Nephron progenitor cell (in vitro differentiated cells): ENCODE measurements around the gene CMSS1.

ENCODE experiments used
- DNase-seq: peaks from one replicate; pipeline ENCODE4 v3.0.0; 2021
- H3K27ac Mint-ChIP-seq: 2 replicates; pipeline ENCODE4 v1.8.0; 2021; ENCODE audit warnings: mild to moderate bottlenecking, moderate library complexity, mixed read lengths
- H3K27me3 Mint-ChIP-seq: 2 replicates; pipeline ENCODE4 v1.8.0; 2021; ENCODE audit warnings: mild to moderate bottlenecking, low read depth, mixed read lengths; ENCODE audit not compliant: poor library complexity
- H3K36me3 Mint-ChIP-seq: 2 replicates; pipeline ENCODE4 v1.8.0; 2021; ENCODE audit warnings: low read depth, mixed read lengths
- H3K4me1 Mint-ChIP-seq: 2 replicates; pipeline ENCODE4 v1.8.0; 2021; ENCODE audit warnings: mixed read lengths
- H3K4me3 Mint-ChIP-seq: 2 replicates; pipeline ENCODE4 v1.8.0; 2021; ENCODE audit warnings: mild to moderate bottlenecking, moderate library complexity, mixed read lengths
- H3K9me3 Mint-ChIP-seq: 2 replicates; pipeline ENCODE4 v1.8.0; 2021; ENCODE audit warnings: mild to moderate bottlenecking, moderate library complexity, mixed read lengths
- CTCF ChIP-seq: fragments of 200-600 bp; sonication (generic); IDR thresholded peaks from 2 replicates; pipeline ENCODE4 v1.5.0; 2021; ENCODE audit warnings: antibody characterized with exemption

CMSS1 gene

DNA sequence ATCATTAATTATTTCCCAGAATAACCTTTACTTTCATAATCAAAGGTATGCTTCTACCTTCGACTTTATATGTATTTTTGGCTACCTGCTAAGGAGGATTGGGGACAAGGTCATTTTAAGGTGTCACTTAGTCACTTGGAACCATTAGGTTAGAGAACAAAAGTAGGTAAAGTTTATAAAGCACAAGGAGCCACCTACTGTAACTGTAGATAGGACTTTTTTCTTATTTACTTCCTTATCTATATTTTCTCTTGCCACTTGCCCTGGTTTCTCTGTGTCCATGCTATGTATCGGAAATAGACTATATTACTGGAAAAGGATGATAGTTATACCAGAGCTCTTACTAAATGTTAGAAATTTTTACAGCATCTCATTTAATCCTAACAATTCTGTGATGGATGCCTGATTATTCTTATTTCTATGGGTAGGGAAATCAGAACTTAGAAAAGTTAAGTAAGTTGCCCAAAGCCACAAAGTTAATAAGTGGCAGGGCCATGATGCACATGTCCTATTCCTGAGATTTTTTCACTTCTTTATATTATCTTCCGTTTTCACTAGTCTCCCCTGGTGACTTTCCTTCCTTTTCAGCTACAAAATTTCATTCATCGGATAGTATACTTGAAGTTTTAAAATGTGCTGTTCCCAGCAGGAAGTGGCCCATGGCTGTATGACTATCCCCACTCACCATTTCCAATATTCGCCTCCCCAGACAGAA is 132.5 kb downstream of the CMSS1 start:
- Mint-ChIP-seq H3K4me3 (no peak overlapping the region), H3K36me3 (no peaks in the 10 kb centered on the region), H3K27ac (no peak overlapping the region), H3K9me3 (no peaks in the 10 kb centered on the region), H3K4me1 (peaks cover 12% of the 10 kb centered on the region), H3K27me3 (no peaks in the 10 kb centered on the region)
- TF ChIP-seq CTCF, result no peak
- DNase-seq, result no peak

DNA sequence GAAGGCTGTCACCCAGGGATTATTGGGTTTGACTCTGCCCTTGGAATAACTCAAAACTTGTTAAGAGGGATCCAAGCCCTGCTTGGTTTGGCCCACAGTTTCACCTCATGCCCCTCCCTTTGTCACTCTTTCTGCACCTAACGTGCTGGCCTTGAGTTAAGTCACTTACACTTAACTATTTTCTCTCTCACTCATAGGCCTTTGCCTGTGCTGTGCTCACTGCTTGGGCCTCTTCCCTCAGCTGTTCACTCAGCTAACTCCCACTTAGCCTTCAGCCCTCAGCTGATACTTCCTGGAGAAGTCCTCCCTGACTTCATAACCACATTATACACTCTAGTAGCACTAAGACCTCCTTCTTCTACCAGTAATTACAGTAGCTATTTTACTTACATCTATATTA is 133.3 kb downstream of the CMSS1 start:
- Mint-ChIP-seq H3K4me3 (no peak overlapping the region), H3K9me3 (no peaks in the 10 kb centered on the region), H3K4me1 (peaks cover 5% of the 10 kb centered on the region)

GRCh38 chr3:99951701-99952100 is 134.0 kb downstream of the CMSS1 start:
- Mint-ChIP-seq H3K4me3 (no peak overlapping the region), H3K36me3 (no peaks in the 10 kb centered on the region), H3K4me1 (peaks cover 4% of the 10 kb centered on the region), H3K27me3 (no peaks in the 10 kb centered on the region), H3K9me3 (no peaks in the 10 kb centered on the region), H3K27ac (no peak overlapping the region)
- no peak for TF ChIP-seq CTCF
- DNase-seq, result no peak

More for the DNA sequence above, 133.3 kb downstream of the CMSS1 start:
- Mint-ChIP-seq H3K27me3 (no peaks in the 10 kb centered on the region), H3K36me3 (no peaks in the 10 kb centered on the region), H3K27ac (no peak overlapping the region)
- TF ChIP-seq CTCF, result no peak
- no peak for DNase-seq

GRCh38 chr3:99952306-99952705 is 134.6 kb downstream of the CMSS1 start:
- Mint-ChIP-seq H3K4me1 (peaks cover 4% of the 10 kb centered on the region), H3K9me3 (no peaks in the 10 kb centered on the region), H3K27me3 (no peaks in the 10 kb centered on the region), H3K27ac (no peak overlapping the region), H3K36me3 (no peaks in the 10 kb centered on the region), H3K4me3 (no peak overlapping the region)
- TF ChIP-seq CTCF, result no peak
- no peak for DNase-seq

DNA sequence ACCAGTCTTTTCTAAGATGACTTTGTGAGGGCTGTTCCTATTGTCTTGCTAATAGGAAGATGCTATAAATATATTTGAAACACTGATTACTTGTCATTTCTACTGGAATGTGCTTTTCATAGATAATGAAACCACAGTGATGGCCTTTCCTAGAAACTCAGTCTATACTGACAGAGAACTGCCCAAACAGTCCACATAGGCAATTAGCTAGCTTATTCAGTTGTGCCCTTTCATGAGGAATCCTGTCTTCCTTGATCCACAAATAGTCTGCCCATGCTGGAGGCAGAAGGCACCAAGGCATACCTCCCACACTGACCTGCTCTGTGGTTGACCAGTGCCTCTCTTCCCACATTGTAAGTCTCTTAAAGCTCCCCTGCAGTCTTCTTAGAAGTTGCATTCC is 135.9 kb downstream of the CMSS1 start:
- peaks cover 10% of the 10 kb centered on the region for H3K4me1 Mint-ChIP-seq
- no peak overlapping the region for H3K4me3 Mint-ChIP-seq
- no peak for DNase-seq
- no peak overlapping the region for H3K27ac Mint-ChIP-seq
- TF ChIP-seq CTCF, result no peak
- H3K27me3 Mint-ChIP-seq, result no peaks in the 10 kb centered on the region
- no peaks in the 10 kb centered on the region for H3K36me3 Mint-ChIP-seq
- H3K9me3 Mint-ChIP-seq, result no peaks in the 10 kb centered on the region
